DMS 273 (cell line): ENCODE measurements around the gene IL21R.
"Not testable (repeated sequence)": the region's sequence is repeated elsewhere in the genome, so short reads cannot be mapped to it uniquely, and the experiment has no call there.

Source experiments
- DNase-seq: peaks from one replicate; lab custom pipeline; 2025; ENCODE audit not compliant: unreplicated experiment; lab: John Stamatoyannopoulos, UW

IL21R gene

DNA sequence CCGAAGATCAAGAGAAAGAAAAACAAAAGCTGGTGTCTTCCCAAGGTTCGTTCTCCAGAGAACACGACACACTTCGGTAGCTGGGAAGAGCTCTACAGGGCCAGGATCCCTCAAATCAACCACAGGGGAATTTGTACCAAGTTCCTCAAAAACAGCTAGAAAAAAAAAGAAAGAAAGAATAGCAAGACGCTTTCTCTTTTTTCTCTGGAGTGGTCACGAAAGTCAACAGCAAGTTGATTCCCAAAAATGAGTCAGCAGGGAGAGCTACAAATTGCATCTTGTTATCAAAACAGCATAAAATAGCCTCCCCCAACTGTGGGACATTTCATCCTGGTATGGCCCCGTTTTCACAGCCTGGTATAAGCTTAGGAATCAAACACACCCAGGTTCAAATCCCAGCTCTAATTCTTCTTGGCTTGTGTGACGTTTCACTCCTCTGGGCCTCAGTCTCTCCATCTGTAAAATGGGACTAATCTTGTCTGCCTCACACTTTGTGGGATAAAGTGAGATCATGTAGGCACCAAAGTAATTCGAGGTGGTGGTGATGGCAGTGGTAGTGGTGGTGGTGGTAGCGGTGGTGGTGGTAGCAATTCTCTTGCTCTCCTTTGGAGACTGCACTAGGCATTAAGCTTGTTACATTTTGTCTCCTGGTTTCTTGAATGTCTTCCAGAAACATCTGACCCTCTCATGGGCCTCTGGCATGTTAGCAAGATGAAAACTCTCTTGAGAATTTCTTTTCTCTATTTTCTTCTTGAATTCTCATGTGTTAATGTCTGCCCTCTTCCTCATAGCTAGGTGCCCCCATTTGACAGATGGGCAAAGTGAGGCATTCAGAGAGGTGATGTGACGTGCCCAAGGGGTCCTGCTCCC lies 988 bp upstream of the IL21R start:
- no peak for DNase-seq

DNA sequence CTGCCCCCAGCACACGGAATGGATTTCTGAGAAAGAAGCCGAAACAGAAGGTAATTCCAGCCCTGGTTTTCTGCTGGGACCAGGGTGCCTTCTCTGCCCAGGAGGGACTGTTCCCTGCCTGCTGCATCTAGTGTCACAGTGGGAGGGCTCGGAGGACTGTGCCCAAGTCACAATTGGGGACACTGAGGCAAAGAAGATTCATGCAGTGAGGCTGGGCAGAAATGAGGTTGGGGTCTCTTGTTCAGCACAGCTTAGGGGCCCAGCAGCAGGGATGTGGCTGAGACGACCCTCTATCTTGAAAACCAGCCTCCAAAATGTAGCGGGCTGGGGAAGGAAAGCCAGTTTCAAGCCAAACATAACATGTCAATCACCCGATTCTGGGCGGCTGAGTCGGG lies 592 bp downstream of the IL21R start:
- DNase-seq, result no peak

GRCh38 chr16:27402964-27403600 lies 1.1 kb downstream of the IL21R start:
- DNase-seq, result peak; percentile 42

DNA sequence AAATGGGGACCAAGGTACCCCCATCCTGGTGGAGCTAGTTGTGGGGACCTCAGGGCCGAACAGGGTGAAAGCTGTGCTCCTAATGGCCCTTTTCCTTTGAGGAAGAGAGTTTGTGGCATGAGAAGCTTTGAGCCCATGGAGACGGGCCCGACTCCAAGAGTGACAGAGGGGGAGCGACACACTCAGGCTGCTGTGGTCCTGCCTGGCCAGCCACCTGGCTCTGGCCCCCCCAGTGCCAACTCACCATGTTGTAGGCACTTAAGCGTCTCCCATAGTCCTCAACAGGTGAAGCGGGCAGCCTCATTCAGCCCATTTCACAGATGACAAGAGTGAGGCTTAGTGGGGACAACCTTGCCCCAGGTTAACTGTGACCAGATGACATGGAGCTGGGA lies 1.6 kb downstream of the IL21R start:
- DNase-seq, result no peak

- no peak for DNase-seq
Observed at GRCh38 chr16:27404163-27404823, 2.3 kb downstream of the IL21R start.

DNA sequence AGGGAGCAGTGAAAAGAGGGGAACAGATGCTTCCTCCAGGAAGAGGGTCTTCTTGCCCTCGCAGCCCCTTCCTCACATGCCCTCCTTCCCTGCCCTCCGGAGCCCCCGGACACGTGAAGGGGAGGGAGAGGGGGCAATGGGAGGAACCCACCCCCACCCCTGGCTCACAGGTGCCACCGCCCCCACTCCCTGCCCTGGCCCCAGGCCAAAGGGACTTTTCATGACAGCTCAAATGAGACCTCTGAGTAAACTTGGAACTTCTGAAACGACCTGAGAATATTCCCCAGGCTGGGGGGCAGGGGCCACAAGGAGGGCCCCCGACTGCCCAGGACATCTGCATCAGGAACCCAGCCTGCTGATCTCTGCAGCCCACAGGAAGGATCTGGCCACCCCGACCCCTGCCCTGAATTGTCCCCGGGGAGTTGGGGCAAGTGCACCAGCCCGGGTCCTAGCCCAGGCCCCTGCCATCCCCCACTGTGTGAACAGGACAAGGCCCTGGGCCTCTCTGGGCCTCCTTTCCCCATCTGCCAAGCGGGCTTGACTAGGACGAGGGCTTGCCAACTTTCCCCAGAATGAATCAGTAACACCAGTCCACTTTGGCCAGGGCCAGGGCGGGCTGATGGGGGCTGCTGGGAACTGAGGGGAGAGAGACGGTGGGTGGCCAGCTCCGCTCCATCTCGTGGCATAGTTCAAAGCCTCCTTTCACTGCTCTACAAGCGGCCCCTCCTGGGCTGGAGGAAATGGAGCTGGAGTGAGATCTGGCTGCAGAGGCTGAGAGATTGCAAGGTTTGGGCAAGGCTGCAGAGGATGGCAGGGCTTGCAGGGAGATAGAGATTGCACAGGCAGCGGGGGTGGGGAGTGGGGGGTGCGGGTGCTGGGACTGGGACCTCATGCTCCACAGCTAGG lies 3.8 kb downstream of the IL21R start:
- DNase-seq, result no peak

- DNase-seq, result no peak
Observed at GRCh38 chr16:27406511-27407128, 4.6 kb downstream of the IL21R start.

- DNase-seq, result no peak
Observed at GRCh38 chr16:27407133-27407532, 5.2 kb downstream of the IL21R start.

DNA sequence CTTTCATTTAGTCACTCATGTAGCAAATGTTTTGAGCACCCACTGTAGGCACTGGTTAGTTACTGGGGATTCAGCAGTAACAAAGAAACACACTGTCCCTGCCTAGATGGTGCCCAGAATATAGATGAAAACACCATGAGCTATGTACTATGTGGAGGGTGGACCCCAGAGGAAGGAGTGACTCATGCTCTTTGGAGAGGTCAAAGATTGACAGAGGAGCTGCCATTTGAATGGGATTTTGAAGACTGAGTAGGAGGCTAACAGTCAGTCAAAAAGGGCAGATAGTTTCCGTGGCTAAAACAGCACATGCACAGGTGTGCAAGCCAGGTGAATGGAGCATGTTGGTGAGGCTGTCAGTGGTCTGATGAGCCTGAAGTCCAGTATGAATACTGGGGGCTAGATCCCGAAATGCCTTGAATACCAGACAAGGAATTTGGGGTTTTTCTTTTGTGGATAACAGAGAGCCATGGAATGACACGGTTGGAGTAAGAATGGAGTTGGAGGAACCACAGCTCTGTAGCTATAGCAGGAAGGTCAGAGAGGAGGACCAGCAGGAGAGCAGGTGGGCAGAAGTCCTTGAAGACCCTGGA lies 6.1 kb downstream of the IL21R start:
- no peak for DNase-seq

DNA sequence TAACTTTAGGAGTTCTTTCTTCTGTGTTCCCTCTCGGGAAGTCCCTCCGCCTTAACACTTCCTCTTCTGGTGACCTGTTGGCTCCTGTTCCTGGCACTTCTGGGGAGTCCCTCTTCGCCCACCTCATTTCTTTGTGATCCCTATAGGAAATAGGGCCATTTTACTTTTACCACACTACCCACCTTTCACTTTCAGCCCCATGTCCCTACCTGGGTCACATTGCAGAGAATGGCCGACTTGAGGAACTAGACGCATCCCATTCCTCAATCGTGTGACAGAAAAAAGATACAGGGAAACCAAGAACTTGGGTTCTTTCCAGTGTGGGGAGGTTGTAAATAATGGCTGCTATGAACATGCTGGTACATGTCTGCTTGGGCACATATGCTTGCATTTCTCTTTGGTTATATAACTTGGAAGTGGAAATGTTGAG lies 6.6 kb downstream of the IL21R start:
- peak; percentile 72 for DNase-seq

- not testable (repeated sequence) for DNase-seq
Observed at GRCh38 chr16:27409958-27410357, 8.0 kb downstream of the IL21R start.

DNA sequence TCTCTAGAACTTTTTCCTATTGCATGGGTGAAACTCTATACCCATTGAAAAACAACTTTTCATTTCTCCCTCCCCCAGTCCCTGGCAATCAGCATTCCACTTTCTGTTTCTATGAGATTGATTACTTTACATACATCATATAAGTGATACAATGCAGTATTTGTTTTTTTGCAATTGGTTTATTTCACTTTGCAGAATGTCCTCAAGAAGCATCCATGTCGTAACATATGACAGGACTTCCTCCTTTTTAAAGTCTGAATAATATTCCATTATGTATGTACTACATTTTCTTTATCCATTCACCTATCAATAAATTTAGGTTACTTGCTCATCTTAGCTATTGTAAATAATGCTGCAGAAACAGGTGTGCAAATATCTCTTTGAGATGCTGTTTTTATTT lies 8.8 kb downstream of the IL21R start:
- DNase-seq, result no peak

- no peak for DNase-seq
Observed at GRCh38 chr16:27413956-27414355, 12.0 kb downstream of the IL21R start.

DNA sequence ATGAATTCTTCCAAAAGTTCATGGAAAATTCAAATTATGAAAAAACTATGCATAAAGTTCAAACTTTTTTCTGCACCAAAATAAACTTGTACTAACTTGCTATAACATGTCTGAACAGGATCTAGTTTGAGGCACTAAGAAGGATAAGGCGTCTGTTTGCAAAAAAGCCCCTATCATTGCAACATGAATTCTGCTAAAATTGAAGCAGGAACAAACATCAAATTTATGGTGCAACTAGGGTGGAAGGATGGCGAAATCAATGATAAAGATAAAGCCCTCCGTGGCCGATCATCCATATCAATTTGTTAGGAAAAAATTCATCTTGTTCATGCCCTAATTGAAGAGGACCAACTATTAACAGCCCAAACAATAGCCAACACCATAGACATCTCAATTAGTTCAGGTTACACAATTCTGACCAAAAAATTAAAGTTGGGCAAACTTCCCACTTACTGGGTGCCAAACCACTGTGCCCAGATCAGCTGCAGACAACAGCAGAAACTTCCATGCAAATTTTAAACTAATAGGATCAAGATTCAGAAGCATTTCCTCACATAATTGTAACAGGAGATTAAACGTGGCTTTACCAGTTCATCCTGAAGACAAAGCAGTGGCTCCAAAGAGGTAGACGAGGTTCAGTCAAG lies 12.9 kb downstream of the IL21R start:
- DNase-seq, result no peak

GRCh38 chr16:27417047-27417671 lies 15.2 kb downstream of the IL21R start:
- no peak for DNase-seq

GRCh38 chr16:27421961-27422740 lies 20.2 kb downstream of the IL21R start:
- DNase-seq, result no peak

GRCh38 chr16:27424772-27425498 lies 23.0 kb downstream of the IL21R start:
- DNase-seq, result no peak

DNA sequence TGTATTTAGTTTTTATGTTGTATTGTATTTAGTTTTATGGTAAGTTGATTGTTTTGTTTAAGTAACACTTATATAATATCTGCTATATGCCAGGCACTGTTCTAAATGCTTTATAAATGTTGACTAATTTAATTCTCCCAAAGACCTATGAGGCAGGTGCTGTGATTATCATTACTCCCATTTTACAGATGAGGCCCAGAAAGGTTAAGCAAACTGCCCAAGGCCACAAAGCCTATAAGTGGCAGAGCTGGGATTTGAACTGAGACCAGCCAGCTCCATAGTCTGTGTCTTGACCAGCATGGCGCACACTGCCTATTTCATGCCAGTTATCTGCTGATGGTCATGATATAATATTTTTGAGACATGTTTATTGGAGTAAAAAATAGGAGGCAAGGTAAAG lies 24.0 kb downstream of the IL21R start:
- DNase-seq, result no peak
